GM23338 (cell line): Measurements from ENCODE around the gene DCLK1.

Experiments used
- EZH2 ChIP-seq: fragments of 200-600 bp; sonication (generic); IDR thresholded peaks from one replicate; pipeline ENCODE4 v1.8.0; 2017; ENCODE audit warnings: antibody characterized with exemption, mild to moderate bottlenecking, low read depth; ENCODE audit not compliant: unreplicated experiment
- EZH2phosphoT487 ChIP-seq: fragments of 200-600 bp; sonication (generic); IDR thresholded peaks from one replicate; pipeline ENCODE4 v1.8.1; 2018; ENCODE audit warnings: antibody characterized with exemption; ENCODE audit not compliant: unreplicated experiment
- TF ChIP-seq, protein P1 (sequence below), 2 experiments: fragments of 200-600 bp in 1 of 2; sonication (generic) in 1 of 2; conservative IDR thresholded peaks; 2 replicates each; pipeline versions ENCODE4 v1.5.1 to v1.6.1; 2016 to 2017; ENCODE audit warnings: antibody characterized with exemption in 2 of 2, low read depth in 2 of 2, mild to moderate bottlenecking in 2 of 2, moderate library complexity in 1 of 2

DNA sequence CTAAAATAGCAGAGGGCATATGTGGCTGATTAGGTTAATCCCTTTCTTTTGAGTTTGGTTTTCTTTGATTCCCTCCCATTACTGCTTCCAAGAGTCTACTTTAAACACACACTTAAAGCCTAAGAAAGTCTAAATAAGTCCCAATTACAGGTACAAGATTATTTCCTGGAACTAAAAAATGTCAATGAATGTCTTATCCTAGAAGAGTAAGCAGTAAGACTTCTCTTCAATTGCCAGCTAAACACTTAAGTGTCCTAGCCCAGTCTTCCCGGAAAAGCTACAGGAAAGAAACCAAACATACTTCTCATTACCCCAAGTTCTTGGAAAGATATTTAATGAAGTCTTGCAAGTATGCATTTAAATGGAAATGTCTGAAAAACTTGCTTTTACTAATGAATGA lies 233.1 kb downstream of the DCLK1 start:
- TF ChIP-seq, protein P1, sequence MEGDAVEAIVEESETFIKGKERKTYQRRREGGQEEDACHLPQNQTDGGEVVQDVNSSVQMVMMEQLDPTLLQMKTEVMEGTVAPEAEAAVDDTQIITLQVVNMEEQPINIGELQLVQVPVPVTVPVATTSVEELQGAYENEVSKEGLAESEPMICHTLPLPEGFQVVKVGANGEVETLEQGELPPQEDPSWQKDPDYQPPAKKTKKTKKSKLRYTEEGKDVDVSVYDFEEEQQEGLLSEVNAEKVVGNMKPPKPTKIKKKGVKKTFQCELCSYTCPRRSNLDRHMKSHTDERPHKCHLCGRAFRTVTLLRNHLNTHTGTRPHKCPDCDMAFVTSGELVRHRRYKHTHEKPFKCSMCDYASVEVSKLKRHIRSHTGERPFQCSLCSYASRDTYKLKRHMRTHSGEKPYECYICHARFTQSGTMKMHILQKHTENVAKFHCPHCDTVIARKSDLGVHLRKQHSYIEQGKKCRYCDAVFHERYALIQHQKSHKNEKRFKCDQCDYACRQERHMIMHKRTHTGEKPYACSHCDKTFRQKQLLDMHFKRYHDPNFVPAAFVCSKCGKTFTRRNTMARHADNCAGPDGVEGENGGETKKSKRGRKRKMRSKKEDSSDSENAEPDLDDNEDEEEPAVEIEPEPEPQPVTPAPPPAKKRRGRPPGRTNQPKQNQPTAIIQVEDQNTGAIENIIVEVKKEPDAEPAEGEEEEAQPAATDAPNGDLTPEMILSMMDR (conservative IDR thresholded peaks at IDR 0.05; ENCODE audit: low read depth in 2 of 2): no peak
- TF ChIP-seq EZH2phosphoT487 (no peak), EZH2 (no peak)
